Endothelial cell of umbilical vein (primary cell): Measurements from ENCODE around the gene NLGN4Y. TPM values are rescaled to one million over a fixed set of nuclear protein-coding genes. Genes with fewer than 3 reads are reported as not detected.

Experiments
- BruUV-seq: library from RNA; stranded (reverse); fragments of 400-500 nt; replicated peaks from 2 replicates; lab custom pipeline; 2021; lab: Mats Ljungman, UMichigan
- CTCF ChIA-PET: fragments of 300-600, 350-600 bp; sonication (Branson Sonifier 250); formaldehyde crosslinking; loops from one replicate; lab custom pipeline; 2021; ENCODE audit warnings: antibody characterized with exemption, inconsistent platforms; lab: Charles Lee
- POLR2A ChIA-PET: fragments of 300-600, 350-600 bp; sonication (Branson Sonifier 250); formaldehyde crosslinking; loops from one replicate; lab custom pipeline; 2021; ENCODE audit warnings: antibody characterized with exemption, inconsistent platforms; lab: Charles Lee
- DNase-seq: peaks from one replicate; pipeline ENCODE4 v3.0.0-alpha.2; 2011; ENCODE audit warnings: low read depth, low spot score
- FAIRE-seq: peaks from 2 replicates; lab custom pipeline; 2011; peaks lifted over from hg19 to GRCh38; lab: Jason Lieb, UNC
- H2AFZ ChIP-seq: 2 replicates; pipeline ENCODE4 v1.6.0; 2012; ENCODE audit warnings: low read depth, low read length, control low read depth, inconsistent platforms
- H3K27ac ChIP-seq: 2 replicates; pipeline ENCODE4 v1.5.1; 2011; ENCODE audit warnings: low read depth, mild to moderate bottlenecking, control low read depth, low read length, moderate library complexity; ENCODE audit not compliant: insufficient read depth
- H3K27me3 ChIP-seq, 2 experiments: 2 replicates each; pipeline versions ENCODE4 v1.6.0 to v1.6.1; 2011; ENCODE audit warnings: low read length in 2 of 2, mixed read lengths in 1 of 2; ENCODE audit not compliant: control insufficient read depth in 2 of 2, insufficient read depth in 2 of 2
- H3K36me3 ChIP-seq, 2 experiments: 2 replicates in 1 of 2; 3 replicates in 1 of 2; pipeline ENCODE4 v1.5.1; 2011; ENCODE audit warnings: low read length in 2 of 2, mild to moderate bottlenecking in 1 of 2, moderate library complexity in 1 of 2; ENCODE audit not compliant: control insufficient read depth in 2 of 2, insufficient read depth in 2 of 2; ENCODE audit errors: extremely low read depth in 1 of 2
- H3K4me1 ChIP-seq: 3 replicates; pipeline ENCODE4 v1.5.1; 2011; ENCODE audit warnings: mild to moderate bottlenecking, low read length; ENCODE audit not compliant: control insufficient read depth, insufficient read depth; ENCODE audit errors: extremely low read depth
- H3K4me2 ChIP-seq: 2 replicates; pipeline ENCODE4 v1.6.1; 2011; ENCODE audit warnings: low read length, control low read depth, mixed read lengths; ENCODE audit not compliant: insufficient read depth
- H3K4me3 ChIP-seq, 3 experiments: fragments of 200-600 bp in 1 of 3; sonication (generic), shearing (Covaris generic) in 1 of 3; replicated peaks in 1 of 3; 2 replicates each; pipeline ENCODE4 v1.5.1; 2011 to 2016; ENCODE audit warnings: control low read depth in 3 of 3, low read length in 3 of 3, mild to moderate bottlenecking in 2 of 3, inconsistent platforms in 1 of 3, low read depth in 1 of 3, moderate library complexity in 1 of 3; ENCODE audit not compliant: insufficient read depth in 1 of 3
- H3K79me2 ChIP-seq: 2 replicates; pipeline ENCODE4 v1.6.0; 2012; ENCODE audit warnings: low read length, inconsistent platforms; ENCODE audit not compliant: control insufficient read depth, insufficient read depth
- H3K9ac ChIP-seq: replicated peaks from 2 replicates; pipeline ENCODE3; 2011; ENCODE audit warnings: low read length, control low read depth; ENCODE audit not compliant: insufficient read depth; ENCODE audit errors: extremely low read depth
- H3K9me1 ChIP-seq: replicated peaks from 3 replicates; pipeline ENCODE4 v1.6.0; 2011; ENCODE audit warnings: mild to moderate bottlenecking, low read length; ENCODE audit not compliant: control insufficient read depth, insufficient read depth; ENCODE audit errors: extremely low read depth
- H3K9me3 ChIP-seq: replicated peaks from 2 replicates; pipeline ENCODE4 v1.5.1; 2012; ENCODE audit warnings: low read length, inconsistent platforms; ENCODE audit not compliant: control insufficient read depth, insufficient read depth
- H4K20me1 ChIP-seq: replicated peaks from 2 replicates; pipeline ENCODE3; 2011; ENCODE audit warnings: mild to moderate bottlenecking, low read length; ENCODE audit not compliant: control insufficient read depth, insufficient read depth; ENCODE audit errors: extremely low read depth
- CTCF ChIP-seq, 2 donors: IDR thresholded peaks; 1 replicate in 1 of 2; 2 replicates in 1 of 2; pipeline ENCODE4 v1.5.1; 2011; ENCODE audit warnings: low read length in 2 of 2, mild to moderate bottlenecking in 2 of 2, moderate library complexity in 2 of 2, control low read depth in 1 of 2, inconsistent platforms in 1 of 2, low read depth in 1 of 2; ENCODE audit not compliant: insufficient read depth in 1 of 2; ENCODE audit errors: extremely low read depth in 1 of 2
- EZH2 ChIP-seq: IDR thresholded peaks from 2 replicates; pipeline ENCODE4 v1.6.1; 2012; ENCODE audit warnings: borderline replicate concordance, low read depth, mild to moderate bottlenecking, moderate library complexity, low read length, inconsistent platforms; ENCODE audit not compliant: severe bottlenecking
- FOS ChIP-seq: IDR thresholded peaks from 2 replicates; pipeline ENCODE4 v1.6.1; 2011; ENCODE audit warnings: mild to moderate bottlenecking, low read length, moderate library complexity, borderline replicate concordance; ENCODE audit not compliant: insufficient read depth
- GATA2 ChIP-seq: IDR thresholded peaks from 2 replicates; pipeline ENCODE4 v1.7.0; 2011; ENCODE audit warnings: low read depth, mild to moderate bottlenecking, moderate library complexity, mixed read lengths, low read length; ENCODE audit not compliant: insufficient read length, insufficient read depth
- JUN ChIP-seq: IDR thresholded peaks from 2 replicates; pipeline ENCODE4 v1.6.1; 2011; ENCODE audit warnings: borderline replicate concordance, low read depth; ENCODE audit not compliant: insufficient read length, insufficient read depth
- MAX ChIP-seq: IDR thresholded peaks from 2 replicates; pipeline ENCODE4 v1.6.1; 2011; ENCODE audit not compliant: insufficient read depth, insufficient read length
- MYC ChIP-seq: IDR thresholded peaks from one replicate; pipeline ENCODE4 v1.6.1; 2011; ENCODE audit warnings: mild to moderate bottlenecking, low read depth, low read length
- POLR2A ChIP-seq: IDR thresholded peaks from 2 replicates; pipeline ENCODE4 v1.6.1; 2012; ENCODE audit warnings: low read depth, mild to moderate bottlenecking, control low read depth, low read length
- POLR2AphosphoS5 ChIP-seq: IDR thresholded peaks from 2 replicates; pipeline ENCODE4 v1.6.1; 2012; ENCODE audit warnings: low read depth, mild to moderate bottlenecking, control low read depth, low read length, moderate library complexity; ENCODE audit not compliant: insufficient read depth
- dilution Hi-C: fragments of 300-500 bp; cut with MboI; formaldehyde crosslinking; loops from one replicate; pipeline ENCODE4 v1.15.0; 2019; ENCODE audit warnings: low sequenced_read_pairs; ENCODE audit not compliant: extremely low pct_ligation_motif_present
- intact Hi-C: fragments of 100-400 bp; cut with micrococcal nuclease; formaldehyde crosslinking; loops from one replicate; pipeline ENCODE4 v1.10.0; 2022
- polyA plus RNA-seq, 4 experiments: library from polyadenylated mRNA; depleted of rRNA in 3 of 4; stranded (reverse) in 3 of 4; unstranded in 1 of 4; fragments of >200 nt; gene quantifications; 2 replicates each; pipeline versions ENCODE4 v1.2.1 to v1.2.3, GENCODE V29; 2011 to 2012; ENCODE audit warnings: missing spikeins in 1 of 4
- total RNA-seq: library from RNA; stranded (reverse); gene quantifications from 2 replicates; pipeline ENCODE4 v1.2.3, GENCODE V29; 2021

NLGN4Y gene
- total and polyA plus RNA-seq, 2 donors (not counting 3 experiments of a cell fraction or from before 2014, with no cell fraction given) = 16.0 to 26.6 TPM

- TF ChIP-seq EZH2 = no peak
- TF ChIP-seq JUN = no peak
- no peak for TF ChIP-seq POLR2A
- no peaks in the 10 kb centered on the region for H3K27me3 ChIP-seq
- H3K9me3 ChIP-seq = no peaks in the 10 kb centered on the region
- dilution Hi-C loops (no loop called here), intact Hi-C loops (no loop called here)
- H2AFZ ChIP-seq = no peak overlapping the region
- H3K36me3 ChIP-seq = no peaks in the 10 kb centered on the region
- H3K9me1 ChIP-seq = no peaks in the 10 kb centered on the region
- no peak for FAIRE-seq
- H3K4me2 ChIP-seq = no peak overlapping the region
- no peak for DNase-seq
- H3K9ac ChIP-seq = no peak overlapping the region
- no peaks in the 10 kb centered on the region for H3K79me2 ChIP-seq
- H3K4me1 ChIP-seq = no peaks in the 10 kb centered on the region
- CTCF ChIA-PET = no interaction called here
- no peaks in the 10 kb centered on the region for H4K20me1 ChIP-seq
- no TSS peak for BruUV-seq
- no peak overlapping the region for H3K27ac ChIP-seq
- H3K4me3 ChIP-seq = no peak overlapping the region
- POLR2A ChIA-PET = no interaction called here
Observed at GRCh38 chrY:14631676-14632075, 107.3 kb downstream of the NLGN4Y start.

GRCh38 chrY:14633718-14634117 is 109.4 kb downstream of the NLGN4Y start:
- Histone ChIP-seq H3K4me3 (no peak overlapping the region), H3K9ac (no peak overlapping the region), H4K20me1 (no peaks in the 10 kb centered on the region), H3K4me1 (no peaks in the 10 kb centered on the region), H2AFZ (no peak overlapping the region), H3K27ac (no peak overlapping the region), H3K4me2 (no peak overlapping the region), H3K9me3 (no peaks in the 10 kb centered on the region), H3K27me3 (no peaks in the 10 kb centered on the region), H3K36me3 (no peaks in the 10 kb centered on the region), H3K79me2 (no peaks in the 10 kb centered on the region), H3K9me1 (no peaks in the 10 kb centered on the region)
- CTCF ChIA-PET = no interaction called here
- DNase-seq (no peak), FAIRE-seq (no peak)
- POLR2A ChIA-PET = no interaction called here
- no peak for TF ChIP-seq MYC
- no peak for TF ChIP-seq GATA2
- TF ChIP-seq MAX = no peak
- TF ChIP-seq JUN = no peak
- no peak for TF ChIP-seq POLR2AphosphoS5
- no peak for TF ChIP-seq FOS
- TF ChIP-seq CTCF (IDR thresholded peaks at IDR 0.05; ENCODE audit: extremely low read depth in 1 of 2, insufficient read depth in 1 of 2, low read depth in 1 of 2, low read length in 2 of 2) = no peak
- no peak for TF ChIP-seq EZH2
- no peak for TF ChIP-seq POLR2A
- no TSS peak for BruUV-seq
- intact Hi-C loops (no loop called here), dilution Hi-C loops (no loop called here)
